Measurements from ENCODE around the gene ATP8B3. TPM values are rescaled to one million over a fixed set of nuclear protein-coding genes. Genes with fewer than 3 reads are reported as not detected.

ATP8B3 gene
- total and polyA plus RNA-seq, 9 of the 15 experiments (the other 6 are each of a cell fraction or from before 2014, with no cell fraction given) = 1.2 to 12.3 (median 3.8) TPM

- TF ChIP-seq ZBTB5 (IDR thresholded peaks at IDR 0.05) (peak; percentile 59; the same call in 1 of the 2 replicates), ZNF354B (CRISPR knock-in tag; IDR thresholded peaks at IDR 0.05) (no peak), BRD9 (IDR thresholded peaks at IDR 0.05; ENCODE audit: low read depth, partially characterized antibody) (peak; percentile 92), MTF1 (CRISPR knock-in tag; IDR thresholded peaks at IDR 0.05; ENCODE audit: borderline replicate concordance) (no peak), ZNF274 (IDR thresholded peaks at IDR 0.05; ENCODE audit: borderline replicate concordance, low read depth, low read length) (no peak), KLF16 (IDR thresholded peaks at IDR 0.05) (peak; percentile 57; the same call in 1 of the 2 replicates), RAD21 (CRISPR knock-in tag; conservative IDR thresholded peaks at IDR 0.05 in 1 of 2, IDR thresholded peaks at IDR 0.05 in 1 of 2) (peak; percentile 77 to 78), TRIM28 (IDR thresholded peaks at IDR 0.05) (no peak), SMARCE1 (IDR thresholded peaks at IDR 0.05) (peak; percentile 43), TFE3 (CRISPR knock-in tag; IDR thresholded peaks at IDR 0.05) (no peak), ZBTB7A (IDR thresholded peaks at IDR 0.05; ENCODE audit: borderline replicate concordance, control insufficient read depth, low read depth, low read length) (peak; percentile 95), HDAC1 (IDR thresholded peaks at IDR 0.05) (peak in 1 of 2 experiments; percentile 77; a peak in 2 of 4 replicates), BCL6 (CRISPR knock-in tag; IDR thresholded peaks at IDR 0.05) (no peak), ARHGAP35 (IDR thresholded peaks at IDR 0.05; ENCODE audit: partially characterized antibody) (peak; percentile 80), ETV5 (CRISPR knock-in tag; IDR thresholded peaks at IDR 0.05; ENCODE audit: low read depth) (0 out of 2 replicates have a peak, but pooled peaks have one; percentile 11), EP400 (IDR thresholded peaks at IDR 0.05) (peak; percentile 67; the same call in 1 of the 2 replicates), ZNF212 (CRISPR knock-in tag; IDR thresholded peaks at IDR 0.05) (no peak), BCLAF1 (IDR thresholded peaks at IDR 0.05; ENCODE audit: borderline replicate concordance in 1 of 2, control insufficient read depth in 1 of 2, low read depth in 2 of 2, low read length in 1 of 2) (0 out of 4 replicates have a peak, but pooled peaks of 1 of the 2 experiments have one; percentile 52), CCNT2 (IDR thresholded peaks at IDR 0.05; ENCODE audit: borderline replicate concordance, extremely low read depth, insufficient read length, low read depth, low read length) (peak; percentile 4)
- TF ChIP-seq, protein P1, sequence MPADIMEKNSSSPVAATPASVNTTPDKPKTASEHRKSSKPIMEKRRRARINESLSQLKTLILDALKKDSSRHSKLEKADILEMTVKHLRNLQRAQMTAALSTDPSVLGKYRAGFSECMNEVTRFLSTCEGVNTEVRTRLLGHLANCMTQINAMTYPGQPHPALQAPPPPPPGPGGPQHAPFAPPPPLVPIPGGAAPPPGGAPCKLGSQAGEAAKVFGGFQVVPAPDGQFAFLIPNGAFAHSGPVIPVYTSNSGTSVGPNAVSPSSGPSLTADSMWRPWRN (IDR thresholded peaks at IDR 0.05; ENCODE audit: low read depth) = no peak
These were observed 14.0 kb upstream of the ATP8B3 start (continued) for GRCh38 chr19:1825909-1826556.
